Kidney (tissue), 14 donors: ENCODE data around the gene GCKR. TPM values are rescaled to one million over a fixed set of nuclear protein-coding genes. Genes with fewer than 3 reads are reported as not detected.

Experiments used
- DNase-seq, 5 donors: peaks; one replicate each; pipeline ENCODE4 v3.0.0-alpha.2; 2013 to 2020
- FAIRE-seq: peaks from 2 replicates; lab custom pipeline; 2012; peaks lifted over from hg19 to GRCh38; lab: Jason Lieb, UNC
- H3K27ac ChIP-seq, 2 donors: one replicate each; pipeline ENCODE4 v1.7.0; 2013; ENCODE audit warnings: low read depth in 2 of 2, low read length in 2 of 2, inconsistent platforms in 1 of 2
- H3K27me3 ChIP-seq: one replicate; pipeline ENCODE4 v1.7.1; 2013; ENCODE audit warnings: low read length, inconsistent platforms; ENCODE audit not compliant: control insufficient read depth, insufficient read depth
- H3K36me3 ChIP-seq, 3 donors: one replicate each; pipeline versions ENCODE4 v1.7.0 to v1.7.1; 2013; ENCODE audit warnings: low read length in 3 of 3, control low read depth in 1 of 3, inconsistent platforms in 1 of 3; ENCODE audit not compliant: insufficient read depth in 3 of 3, control insufficient read depth in 2 of 3
- H3K4me1 ChIP-seq, 3 donors: one replicate each; pipeline versions ENCODE4 v1.7.0 to v1.7.1; 2013; ENCODE audit warnings: low read length in 3 of 3, inconsistent platforms in 1 of 3, low read depth in 1 of 3; ENCODE audit not compliant: control insufficient read depth in 2 of 3, insufficient read depth in 2 of 3
- H3K4me3 ChIP-seq, 3 donors: one replicate each; pipeline versions ENCODE4 v1.7.0 to v1.8.1; 2013; ENCODE audit warnings: low read length in 3 of 3, control low read depth in 1 of 3, inconsistent platforms in 1 of 3
- H3K9ac ChIP-seq, 3 donors: one replicate each; pipeline versions ENCODE4 v1.7.0 to v1.7.1; 2013; ENCODE audit warnings: low read length in 3 of 3, control low read depth in 1 of 3, inconsistent platforms in 1 of 3
- H3K9me3 ChIP-seq, 3 donors: one replicate each; pipeline versions ENCODE4 v1.7.0 to v1.7.1; 2013; ENCODE audit warnings: low read length in 3 of 3, control low read depth in 1 of 3, inconsistent platforms in 1 of 3; ENCODE audit not compliant: control insufficient read depth in 2 of 3, insufficient read depth in 1 of 3
- intact Hi-C: fragments of 100-400 bp; cut with DNase I; formaldehyde crosslinking; loops from one replicate; pipeline ENCODE4 v1.11.1; 2022
- polyA plus RNA-seq: library from polyadenylated mRNA; stranded (reverse); fragments of 350-450 nt; fragmentation: Illumina TruSeq; extraction: RNeasy Lipid Tissue Mini Kit (QIAGEN cat#74804); gene quantifications from one replicate; pipeline ENCODE4 v1.2.3, GENCODE V29; 2014; ENCODE audit warnings: low read depth, low replicate concordance; ENCODE audit not compliant: insufficient read depth
- total RNA-seq: library from RNA; stranded (reverse); fragmentation: NEBNext Ultra II Directional; extraction: Animal tissue kit (Norgen Biotek cat#: 25700); gene quantifications from one replicate; pipeline ENCODE4 v1.2.1, GENCODE V29; 2021
- TF ChIP-seq, protein P1 (sequence below): IDR thresholded peaks from 3 replicates; pipeline ENCODE4 v1.5.1; 2012; ENCODE audit warnings: mild to moderate bottlenecking, moderate library complexity, borderline replicate concordance; ENCODE audit not compliant: insufficient read depth; ENCODE audit errors: extremely low read depth
- donor health status: control.
- donor health status: control.
- donor health status: control.
- donor health status: control.
- donor health status: control.
- donor health status: DM: yes; HTN: yes; CAD: no.
- donor health status: Normal renal cell carcinoma (clear cell type).

Gene GCKR
- total and polyA plus RNA-seq, 2 donors from 2014 or later = 2.2 TPM; not detected in 1

- no peak for FAIRE-seq
- H3K9ac ChIP-seq = no peak overlapping the region
- no peak overlapping the region for H3K4me3 ChIP-seq
- no peak overlapping the region for H3K27ac ChIP-seq
- no peaks in the 10 kb centered on the region for H3K9me3 ChIP-seq
- peaks cover 2 to 4% (median 3%) of the 10 kb centered on the region in 3 donors for H3K4me1 ChIP-seq
- intact Hi-C loops = no loop called here
- no peaks in the 10 kb centered on the region for H3K27me3 ChIP-seq
- H3K36me3 ChIP-seq = peaks cover 9 to 30% (median 9%) of the 10 kb centered on the region in 3 donors
- peak in 2 of 5 donors; percentile 27 to 34 for DNase-seq
- TF ChIP-seq, protein P1, sequence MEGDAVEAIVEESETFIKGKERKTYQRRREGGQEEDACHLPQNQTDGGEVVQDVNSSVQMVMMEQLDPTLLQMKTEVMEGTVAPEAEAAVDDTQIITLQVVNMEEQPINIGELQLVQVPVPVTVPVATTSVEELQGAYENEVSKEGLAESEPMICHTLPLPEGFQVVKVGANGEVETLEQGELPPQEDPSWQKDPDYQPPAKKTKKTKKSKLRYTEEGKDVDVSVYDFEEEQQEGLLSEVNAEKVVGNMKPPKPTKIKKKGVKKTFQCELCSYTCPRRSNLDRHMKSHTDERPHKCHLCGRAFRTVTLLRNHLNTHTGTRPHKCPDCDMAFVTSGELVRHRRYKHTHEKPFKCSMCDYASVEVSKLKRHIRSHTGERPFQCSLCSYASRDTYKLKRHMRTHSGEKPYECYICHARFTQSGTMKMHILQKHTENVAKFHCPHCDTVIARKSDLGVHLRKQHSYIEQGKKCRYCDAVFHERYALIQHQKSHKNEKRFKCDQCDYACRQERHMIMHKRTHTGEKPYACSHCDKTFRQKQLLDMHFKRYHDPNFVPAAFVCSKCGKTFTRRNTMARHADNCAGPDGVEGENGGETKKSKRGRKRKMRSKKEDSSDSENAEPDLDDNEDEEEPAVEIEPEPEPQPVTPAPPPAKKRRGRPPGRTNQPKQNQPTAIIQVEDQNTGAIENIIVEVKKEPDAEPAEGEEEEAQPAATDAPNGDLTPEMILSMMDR = no peak
These were observed 11.1 kb upstream of the GCKR start for GRCh38 chr2:27485496-27485895.

- DNase-seq = peak in 4 of 5 donors; percentile 15 to 65 (median 44)
- peak overlapping the region; percentile 8 to 93 (median 70) for H3K9ac ChIP-seq
- H3K27me3 ChIP-seq = no peaks in the 10 kb centered on the region
- FAIRE-seq = no peak
- H3K9me3 ChIP-seq = no peaks in the 10 kb centered on the region
- TF ChIP-seq, protein P1 = no peak
- H3K4me1 ChIP-seq = peaks cover 2 to 4% (median 3%) of the 10 kb centered on the region in 3 donors
- H3K27ac ChIP-seq = peak overlapping the region in 1 of 2 donors; percentile 12
- H3K4me3 ChIP-seq = peak overlapping the region; percentile 85 to 96 (median 85)
- intact Hi-C loops = no loop called here
- H3K36me3 ChIP-seq = peaks cover 0 to 10% (median 2%) of the 10 kb centered on the region in 3 donors
These were observed 7.5 kb upstream of the GCKR start for GRCh38 chr2:27489118-27489497.

- TF ChIP-seq, protein P1 = no peak
- peak; percentile 97 for FAIRE-seq
- H3K9me3 ChIP-seq = no peaks in the 10 kb centered on the region
These were observed 6.9 kb upstream of the GCKR start, which contains the start of gene IFT172 for GRCh38 chr2:27489498-27490397. Gene IFT172 (minus strand): TSS chr2:27489743. CDS start chr2:27489653, 90 bp downstream.

More at GRCh38 chr2:27489498-27490397, 6.9 kb upstream of the GCKR start, which contains the start of gene IFT172:
- peak; percentile 99 to 100 (median 99) for DNase-seq
- Histone ChIP-seq H3K4me3 (peak within 1 kb of the TSS; percentile 85 to 96 (median 89)), H3K27me3 (no peaks in the 10 kb centered on the region), H3K4me1 (peaks cover 2 to 7% (median 4%) of the 10 kb centered on the region in 3 donors), H3K36me3 (peaks cover 0 to 7% (median 2%) of the 10 kb centered on the region in 3 donors), H3K27ac (peak within 1 kb of the TSS; percentile 71 to 73), H3K9ac (peak within 1 kb of the TSS; percentile 68 to 93 (median 70))
- intact Hi-C loops = no loop called here
